ENCODE results near the gene CALML3. TPM values are rescaled to one million over a fixed set of nuclear protein-coding genes. Genes with fewer than 3 reads are reported as not detected.
A peak's percentile ranks its signal among the peaks of the same experiment; 100 is the strongest.

CALML3 gene
- total and polyA plus RNA-seq, 2 of the 8 experiments (the other 6 are each of a cell fraction or from before 2014, with no cell fraction given) = not detected

- no peak overlapping the region for H2AFZ ChIP-seq (ENCODE audit: low read length)
- DNase-seq (ENCODE audit: low read depth in 1 of 2, low spot score in 2 of 2) = no peak
- ChIA-PET CTCF (ENCODE audit: partially characterized antibody) (interaction anchor here (0.6 to 1.3 kb wide), 3 partner anchors 10 to 62 kb away, joined by 3 to 4 read pairs (median 3); no protein-coding TSS in a partner anchor), POLR2A (ENCODE audit: partially characterized antibody) (interaction anchor here (0.6 kb wide), 1 partner anchor 18 kb away, joined by 3 read pairs; no protein-coding TSS in a partner anchor)
- H3K23ac ChIP-seq (ENCODE audit: insufficient read length) = no peak overlapping the region
- H3K14ac ChIP-seq (ENCODE audit: insufficient read length) = no peak overlapping the region
- H3K9ac ChIP-seq (replicated peaks in 1 of 4; ENCODE audit: extremely low read depth in 1 of 4, low read depth in 3 of 4, low read length in 3 of 4) = no peak overlapping the region
- H2BK20ac ChIP-seq (ENCODE audit: low read length) = no peak overlapping the region
- H2AK5ac ChIP-seq (ENCODE audit: low read depth, low read length) = no peak overlapping the region
- no peaks in the 10 kb centered on the region for H3K79me2 ChIP-seq (ENCODE audit: control insufficient read depth in 1 of 2, insufficient read depth in 2 of 2, low read length in 2 of 2)
- no peak overlapping the region for H3K18ac ChIP-seq (ENCODE audit: extremely low read depth, low read length)
- no peaks in the 10 kb centered on the region for H4K20me1 ChIP-seq (replicated peaks in 1 of 2; ENCODE audit: control insufficient read depth in 1 of 2, insufficient read depth in 2 of 2, low read length in 2 of 2)
- no peak overlapping the region for H4K8ac ChIP-seq (ENCODE audit: extremely low read depth, insufficient read depth, low read length)
- no peaks in the 10 kb centered on the region for H3K27me3 ChIP-seq (replicated peaks in 1 of 4; ENCODE audit: control insufficient read depth in 3 of 4, extremely low read depth in 1 of 4, insufficient read depth in 3 of 4, low read length in 3 of 4)
- 83 to 100% methylated on average over 1 to 18 of the region's 18 CpGs for WGBS, 2 experiments (ENCODE audit: extremely low coverage in 1 of 2, insufficient coverage in 1 of 2, insufficient read length in 1 of 2, insufficient replicate concordance in 2 of 2, low coverage in 1 of 2, low lambda C conversion rate in 2 of 2, missing lambda C conversion rate in 1 of 2)
- no peak overlapping the region for H4K91ac ChIP-seq (replicated peaks; ENCODE audit: insufficient read length, low read length)
- H2BK12ac ChIP-seq (ENCODE audit: low read depth, low read length) = 0 out of 2 replicates have a peak overlapping the region, but pooled peaks have one; percentile 40
- no peaks in the 10 kb centered on the region for H3K36me3 ChIP-seq (ENCODE audit: control insufficient read depth in 2 of 4, insufficient read depth in 4 of 4, low read length in 3 of 4)
- H2BK5ac ChIP-seq (ENCODE audit: low read depth, low read length) = no peak overlapping the region
- H3K79me1 ChIP-seq (ENCODE audit: low read depth, low read length) = no peaks in the 10 kb centered on the region
- no peaks in the 10 kb centered on the region; the same call in 1 of the 2 replicates for H3K23me2 ChIP-seq (ENCODE audit: low read depth, low read length)
- no peak overlapping the region for H4K5ac ChIP-seq (ENCODE audit: insufficient read length, low read depth, low read length)
- no peak overlapping the region for H3K4me2 ChIP-seq (ENCODE audit: insufficient read depth in 1 of 2, low read depth in 2 of 2, low read length in 2 of 2)
- H3K4ac ChIP-seq (replicated peaks; ENCODE audit: insufficient read length, low read depth, low read length) = no peak overlapping the region
- no peak overlapping the region for H2BK120ac ChIP-seq (replicated peaks; ENCODE audit: low read depth, low read length)
- H3K56ac ChIP-seq (replicated peaks; ENCODE audit: insufficient read length, low read depth, low read length) = no peak overlapping the region
- no peak overlapping the region for H3K4me3 ChIP-seq (ENCODE audit: extremely low read depth in 1 of 4, insufficient read depth in 2 of 4, low read depth in 3 of 4, low read length in 4 of 4)
- H2BK15ac ChIP-seq (ENCODE audit: low read length) = 0 out of 2 replicates have a peak overlapping the region, but pooled peaks have one; percentile 81
- FAIRE-seq = no peak
- H3K9me3 ChIP-seq (ENCODE audit: insufficient read depth in 2 of 2, low read depth in 1 of 2, low read length in 1 of 2) = no peaks in the 10 kb centered on the region
- H3K4me1 ChIP-seq (replicated peaks in 1 of 4; ENCODE audit: control insufficient read depth in 3 of 4, insufficient read depth in 4 of 4, low read length in 3 of 4) = no peaks in the 10 kb centered on the region
- H3K27ac ChIP-seq (ENCODE audit: low read depth, low read length) = no peak overlapping the region
- TF ChIP-seq CHD1 (IDR thresholded peaks at IDR 0.05; ENCODE audit: low read depth, low read length) = no peak
- TF ChIP-seq TBP (IDR thresholded peaks at IDR 0.05; ENCODE audit: low read depth, low read length) = no peak
- TF ChIP-seq ZNF274 (IDR thresholded peaks at IDR 0.05; ENCODE audit: borderline replicate concordance, extremely low read depth, low read length) = no peak
- TF ChIP-seq SAP30 (IDR thresholded peaks at IDR 0.05; ENCODE audit: insufficient read depth, insufficient replicate concordance, low read length) = no peak
- no peak for TF ChIP-seq POLR2AphosphoS5 (IDR thresholded peaks at IDR 0.05; ENCODE audit: low read depth, low read length)
- no peak for TF ChIP-seq JUND (IDR thresholded peaks at IDR 0.05; ENCODE audit: low read length)
- TF ChIP-seq SP2 (IDR thresholded peaks at IDR 0.05; ENCODE audit: low read length) = no peak
- no peak for TF ChIP-seq BRCA1 (IDR thresholded peaks at IDR 0.05; ENCODE audit: low read depth, low read length)
- TF ChIP-seq RNF2 (IDR thresholded peaks at IDR 0.05; ENCODE audit: borderline replicate concordance, low read depth, low read length, missing control alignments, poor library complexity, severe bottlenecking) = no peak
- TF ChIP-seq, protein P1, sequence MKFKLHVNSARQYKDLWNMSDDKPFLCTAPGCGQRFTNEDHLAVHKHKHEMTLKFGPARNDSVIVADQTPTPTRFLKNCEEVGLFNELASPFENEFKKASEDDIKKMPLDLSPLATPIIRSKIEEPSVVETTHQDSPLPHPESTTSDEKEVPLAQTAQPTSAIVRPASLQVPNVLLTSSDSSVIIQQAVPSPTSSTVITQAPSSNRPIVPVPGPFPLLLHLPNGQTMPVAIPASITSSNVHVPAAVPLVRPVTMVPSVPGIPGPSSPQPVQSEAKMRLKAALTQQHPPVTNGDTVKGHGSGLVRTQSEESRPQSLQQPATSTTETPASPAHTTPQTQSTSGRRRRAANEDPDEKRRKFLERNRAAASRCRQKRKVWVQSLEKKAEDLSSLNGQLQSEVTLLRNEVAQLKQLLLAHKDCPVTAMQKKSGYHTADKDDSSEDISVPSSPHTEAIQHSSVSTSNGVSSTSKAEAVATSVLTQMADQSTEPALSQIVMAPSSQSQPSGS (IDR thresholded peaks at IDR 0.05; ENCODE audit: low read length) = no peak
These were observed 20.4 kb upstream of the CALML3 start for GRCh38 chr10:5504146-5505072.

Measured in H1 (cell line).